ENCODE data around the gene PLOD3. TPM values are rescaled to one million over a fixed set of nuclear protein-coding genes. Genes with fewer than 3 reads are reported as not detected.

The PLOD3 gene
- total and polyA plus RNA-seq, 2 donors (not counting 3 experiments of a cell fraction or from before 2014, with no cell fraction given), result 143 to 170 TPM

- H3K4me1 ChIP-seq (ENCODE audit: control insufficient read depth, extremely low read depth, insufficient read depth, low read length), result peaks cover 4% of the 10 kb centered on the region
- no peaks in the 10 kb centered on the region for H3K27me3 ChIP-seq (ENCODE audit: control insufficient read depth in 2 of 2, insufficient read depth in 2 of 2, low read length in 2 of 2)
- H3K4me2 ChIP-seq (ENCODE audit: insufficient read depth, low read length), result peak overlapping the region; percentile 69
- intact Hi-C loops (cut with micrococcal nuclease) (loop anchor here (1.0 kb wide), 1 partner anchor 35 kb away; the partner anchor contains the start of gene PLOD3), dilution Hi-C loops (cut with MboI; ENCODE audit: extremely low pct_ligation_motif_present, low sequenced_read_pairs) (no loop called here)
- TSS peak; percentile 38 for BruUV-seq (replicated peaks)
- peak overlapping the region; percentile 67 to 98 (median 89) for H3K4me3 ChIP-seq (replicated peaks in 1 of 3; ENCODE audit: insufficient read depth in 1 of 3, low read depth in 1 of 3, low read length in 3 of 3)
- peaks cover 0 to 3% of the 10 kb centered on the region in 2 experiments for H3K36me3 ChIP-seq (ENCODE audit: control insufficient read depth in 2 of 2, extremely low read depth in 1 of 2, insufficient read depth in 2 of 2, low read length in 2 of 2)
- H3K9ac ChIP-seq (replicated peaks; ENCODE audit: extremely low read depth, insufficient read depth, low read length), result peak overlapping the region; percentile 91
- no peaks in the 10 kb centered on the region for H4K20me1 ChIP-seq (replicated peaks; ENCODE audit: control insufficient read depth, extremely low read depth, insufficient read depth, low read length)
- peak; percentile 99 for DNase-seq (ENCODE audit: low read depth, low spot score)
- no peaks in the 10 kb centered on the region for H3K9me3 ChIP-seq (replicated peaks; ENCODE audit: control insufficient read depth, insufficient read depth, low read length)
- ChIA-PET CTCF (interaction anchor here (0.8 to 1.8 kb wide), 5 partner anchors 8 to 108 kb away, joined by 4 to 10 read pairs (median 8); partner anchors contain the start of genes PLOD3 and ZNHIT1), POLR2A (no interaction called here)
- peak overlapping the region; percentile 92 for H2AFZ ChIP-seq (ENCODE audit: low read depth, low read length)
- H3K9me1 ChIP-seq (replicated peaks; ENCODE audit: control insufficient read depth, extremely low read depth, insufficient read depth, low read length), result no peaks in the 10 kb centered on the region
- TF ChIP-seq POLR2A (IDR thresholded peaks at IDR 0.05; ENCODE audit: low read depth, low read length), result peak; percentile 76
- TF ChIP-seq EZH2 (IDR thresholded peaks at IDR 0.05; ENCODE audit: borderline replicate concordance, low read depth, low read length, severe bottlenecking), result no peak
- TF ChIP-seq, protein P1, sequence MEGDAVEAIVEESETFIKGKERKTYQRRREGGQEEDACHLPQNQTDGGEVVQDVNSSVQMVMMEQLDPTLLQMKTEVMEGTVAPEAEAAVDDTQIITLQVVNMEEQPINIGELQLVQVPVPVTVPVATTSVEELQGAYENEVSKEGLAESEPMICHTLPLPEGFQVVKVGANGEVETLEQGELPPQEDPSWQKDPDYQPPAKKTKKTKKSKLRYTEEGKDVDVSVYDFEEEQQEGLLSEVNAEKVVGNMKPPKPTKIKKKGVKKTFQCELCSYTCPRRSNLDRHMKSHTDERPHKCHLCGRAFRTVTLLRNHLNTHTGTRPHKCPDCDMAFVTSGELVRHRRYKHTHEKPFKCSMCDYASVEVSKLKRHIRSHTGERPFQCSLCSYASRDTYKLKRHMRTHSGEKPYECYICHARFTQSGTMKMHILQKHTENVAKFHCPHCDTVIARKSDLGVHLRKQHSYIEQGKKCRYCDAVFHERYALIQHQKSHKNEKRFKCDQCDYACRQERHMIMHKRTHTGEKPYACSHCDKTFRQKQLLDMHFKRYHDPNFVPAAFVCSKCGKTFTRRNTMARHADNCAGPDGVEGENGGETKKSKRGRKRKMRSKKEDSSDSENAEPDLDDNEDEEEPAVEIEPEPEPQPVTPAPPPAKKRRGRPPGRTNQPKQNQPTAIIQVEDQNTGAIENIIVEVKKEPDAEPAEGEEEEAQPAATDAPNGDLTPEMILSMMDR (IDR thresholded peaks at IDR 0.05; ENCODE audit: extremely low read depth in 1 of 2, insufficient read depth in 1 of 2, low read depth in 1 of 2, low read length in 2 of 2), result no peak
- TF ChIP-seq GATA2 (IDR thresholded peaks at IDR 0.05; ENCODE audit: insufficient read depth, insufficient read length, low read depth, low read length), result no peak
- TF ChIP-seq MYC (IDR thresholded peaks at IDR 0.05; ENCODE audit: low read depth, low read length), result no peak
- TF ChIP-seq JUN (IDR thresholded peaks at IDR 0.05; ENCODE audit: borderline replicate concordance, insufficient read depth, insufficient read length, low read depth), result no peak
- TF ChIP-seq FOS (IDR thresholded peaks at IDR 0.05; ENCODE audit: borderline replicate concordance, insufficient read depth, low read length), result no peak
- TF ChIP-seq POLR2AphosphoS5 (IDR thresholded peaks at IDR 0.05; ENCODE audit: insufficient read depth, low read depth, low read length), result peak; percentile 77
- TF ChIP-seq, protein P2, sequence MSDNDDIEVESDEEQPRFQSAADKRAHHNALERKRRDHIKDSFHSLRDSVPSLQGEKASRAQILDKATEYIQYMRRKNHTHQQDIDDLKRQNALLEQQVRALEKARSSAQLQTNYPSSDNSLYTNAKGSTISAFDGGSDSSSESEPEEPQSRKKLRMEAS (IDR thresholded peaks at IDR 0.05; ENCODE audit: insufficient read depth, insufficient read length), result peak; percentile 73
- peaks cover 20% of the 10 kb centered on the region for H3K79me2 ChIP-seq (ENCODE audit: control insufficient read depth, insufficient read depth, low read length)
- H3K27ac ChIP-seq (ENCODE audit: insufficient read depth, low read depth, low read length), result peak overlapping the region; percentile 52
- FAIRE-seq, result peak; percentile 99
Observed at GRCh38 chr7:101251871-101252659, 34.7 kb upstream of the PLOD3 start.
